ENCODE data around the gene KIF16B.

GRCh38 chr20:16262594-16262993, 310.7 kb downstream of the KIF16B start:
- no peak for TF ChIP-seq HDAC6 (IDR thresholded peaks at IDR 0.05; ENCODE audit: low read depth, low read length)
- TF ChIP-seq, protein P1, sequence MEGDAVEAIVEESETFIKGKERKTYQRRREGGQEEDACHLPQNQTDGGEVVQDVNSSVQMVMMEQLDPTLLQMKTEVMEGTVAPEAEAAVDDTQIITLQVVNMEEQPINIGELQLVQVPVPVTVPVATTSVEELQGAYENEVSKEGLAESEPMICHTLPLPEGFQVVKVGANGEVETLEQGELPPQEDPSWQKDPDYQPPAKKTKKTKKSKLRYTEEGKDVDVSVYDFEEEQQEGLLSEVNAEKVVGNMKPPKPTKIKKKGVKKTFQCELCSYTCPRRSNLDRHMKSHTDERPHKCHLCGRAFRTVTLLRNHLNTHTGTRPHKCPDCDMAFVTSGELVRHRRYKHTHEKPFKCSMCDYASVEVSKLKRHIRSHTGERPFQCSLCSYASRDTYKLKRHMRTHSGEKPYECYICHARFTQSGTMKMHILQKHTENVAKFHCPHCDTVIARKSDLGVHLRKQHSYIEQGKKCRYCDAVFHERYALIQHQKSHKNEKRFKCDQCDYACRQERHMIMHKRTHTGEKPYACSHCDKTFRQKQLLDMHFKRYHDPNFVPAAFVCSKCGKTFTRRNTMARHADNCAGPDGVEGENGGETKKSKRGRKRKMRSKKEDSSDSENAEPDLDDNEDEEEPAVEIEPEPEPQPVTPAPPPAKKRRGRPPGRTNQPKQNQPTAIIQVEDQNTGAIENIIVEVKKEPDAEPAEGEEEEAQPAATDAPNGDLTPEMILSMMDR (CRISPR knock-in tag; IDR thresholded peaks at IDR 0.05), result no peak
- no peak for TF ChIP-seq SIN3B (IDR thresholded peaks at IDR 0.05; ENCODE audit: low read length)
- no peak for TF ChIP-seq ZBTB1 (CRISPR knock-in tag; IDR thresholded peaks at IDR 0.05; ENCODE audit: borderline replicate concordance)
- TF ChIP-seq HDAC2 (CRISPR knock-in tag; IDR thresholded peaks at IDR 0.05), result no peak
- TF ChIP-seq ZSCAN22 (CRISPR knock-in tag; IDR thresholded peaks at IDR 0.05), result no peak
- no peak for TF ChIP-seq IRF2 (CRISPR knock-in tag; IDR thresholded peaks at IDR 0.05)
- no peak for TF ChIP-seq FOSL1 (CRISPR knock-in tag; IDR thresholded peaks at IDR 0.05; ENCODE audit: borderline replicate concordance)
